ENCODE measurements around the gene MAMDC2. TPM values are rescaled to one million over a fixed set of nuclear protein-coding genes. Genes with fewer than 3 reads are reported as not detected.
A peak's percentile ranks its signal among the peaks of the same experiment; 100 is the strongest.

The MAMDC2 gene
- total RNA-seq, 1 experiment from 2014 or later, result 1.2 TPM

GRCh38 chr9:70055406-70056210 is 12.0 kb downstream of the MAMDC2 start:
- POLR2A ChIA-PET, result no interaction called here
- H3K4me3 ChIP-seq (replicated peaks in 1 of 2; ENCODE audit: low read depth in 1 of 2, low read length in 2 of 2), result no peak overlapping the region
- TF ChIP-seq ELF1 (IDR thresholded peaks at IDR 0.05; ENCODE audit: borderline replicate concordance, low read depth), result no peak
- TF ChIP-seq ZNF274 (IDR thresholded peaks at IDR 0.05; ENCODE audit: low read depth, low read length), result no peak
- no peak for TF ChIP-seq ZFX (IDR thresholded peaks at IDR 0.05)
- TF ChIP-seq RAD21 (IDR thresholded peaks at IDR 0.05; ENCODE audit: low read depth), result no peak
- no peak for TF ChIP-seq YY1 (IDR thresholded peaks at IDR 0.05; ENCODE audit: extremely low read depth, insufficient replicate concordance, low read depth, low read length)
- no peak for TF ChIP-seq MAX (IDR thresholded peaks at IDR 0.05)
- no peak for TF ChIP-seq TCF7L2 (IDR thresholded peaks at IDR 0.05; ENCODE audit: borderline replicate concordance, extremely low read depth, insufficient read depth, insufficient read length)
- no peak for TF ChIP-seq CEBPB (IDR thresholded peaks at IDR 0.05; ENCODE audit: low read depth)
- no peak for TF ChIP-seq SRF (IDR thresholded peaks at IDR 0.05; ENCODE audit: low read depth)
- no peak for TF ChIP-seq EZH2phosphoT487 (IDR thresholded peaks at IDR 0.05; ENCODE audit: borderline replicate concordance)
- TF ChIP-seq CTCF (IDR thresholded peaks at IDR 0.05 in 2 of 3, conservative IDR thresholded peaks at IDR 0.05 in 1 of 3; ENCODE audit: borderline replicate concordance in 1 of 3, insufficient read depth in 1 of 3, low read depth in 2 of 3, low read length in 2 of 3), result no peak
- TF ChIP-seq SP1 (IDR thresholded peaks at IDR 0.05; ENCODE audit: low read depth), result no peak
- no peak for TF ChIP-seq POLR2AphosphoS5 (IDR thresholded peaks at IDR 0.05; ENCODE audit: low read depth, low read length)
- no peak for TF ChIP-seq JUND (IDR thresholded peaks at IDR 0.05)
- TF ChIP-seq, protein P1, sequence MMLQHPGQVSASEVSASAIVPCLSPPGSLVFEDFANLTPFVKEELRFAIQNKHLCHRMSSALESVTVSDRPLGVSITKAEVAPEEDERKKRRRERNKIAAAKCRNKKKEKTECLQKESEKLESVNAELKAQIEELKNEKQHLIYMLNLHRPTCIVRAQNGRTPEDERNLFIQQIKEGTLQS (IDR thresholded peaks at IDR 0.05), result no peak
- TF ChIP-seq EZH2 (IDR thresholded peaks at IDR 0.05), result no peak
- no peak for TF ChIP-seq EGR1 (IDR thresholded peaks at IDR 0.05; ENCODE audit: low read depth)
- TF ChIP-seq, protein P2, sequence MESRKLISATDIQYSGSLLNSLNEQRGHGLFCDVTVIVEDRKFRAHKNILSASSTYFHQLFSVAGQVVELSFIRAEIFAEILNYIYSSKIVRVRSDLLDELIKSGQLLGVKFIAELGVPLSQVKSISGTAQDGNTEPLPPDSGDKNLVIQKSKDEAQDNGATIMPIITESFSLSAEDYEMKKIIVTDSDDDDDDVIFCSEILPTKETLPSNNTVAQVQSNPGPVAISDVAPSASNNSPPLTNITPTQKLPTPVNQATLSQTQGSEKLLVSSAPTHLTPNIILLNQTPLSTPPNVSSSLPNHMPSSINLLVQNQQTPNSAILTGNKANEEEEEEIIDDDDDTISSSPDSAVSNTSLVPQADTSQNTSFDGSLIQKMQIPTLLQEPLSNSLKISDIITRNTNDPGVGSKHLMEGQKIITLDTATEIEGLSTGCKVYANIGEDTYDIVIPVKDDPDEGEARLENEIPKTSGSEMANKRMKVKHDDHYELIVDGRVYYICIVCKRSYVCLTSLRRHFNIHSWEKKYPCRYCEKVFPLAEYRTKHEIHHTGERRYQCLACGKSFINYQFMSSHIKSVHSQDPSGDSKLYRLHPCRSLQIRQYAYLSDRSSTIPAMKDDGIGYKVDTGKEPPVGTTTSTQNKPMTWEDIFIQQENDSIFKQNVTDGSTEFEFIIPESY (IDR thresholded peaks at IDR 0.05; ENCODE audit: extremely low read depth, insufficient replicate concordance, low read length), result no peak
- intact Hi-C loops (cut with micrococcal nuclease), result no loop called here
- H4K20me1 ChIP-seq (ENCODE audit: insufficient read depth), result no peaks in the 10 kb centered on the region
- no peak overlapping the region for H3K4me2 ChIP-seq (ENCODE audit: low read length)
- RAD21 ChIA-PET (ENCODE audit: low non-redundant PET in 1 of 2, low total read pairs in 2 of 2, uncharacterized antibody in 2 of 2, unreplicated experiment in 2 of 2), result no interaction called here
- no peaks in the 10 kb centered on the region for H3K36me3 ChIP-seq (ENCODE audit: control insufficient read depth in 1 of 2, insufficient read depth in 2 of 2, low read length in 2 of 2)
- H3K79me2 ChIP-seq (ENCODE audit: insufficient read depth, low read length), result no peaks in the 10 kb centered on the region
- no peak overlapping the region for H3K9ac ChIP-seq (ENCODE audit: low read length)
- BruUV-seq (replicated peaks), result no TSS peak
- H3K27ac ChIP-seq (ENCODE audit: low read depth, low read length), result peak overlapping the region; percentile 46; the same call in 1 of the 2 replicates
- no peaks in the 10 kb centered on the region for H3K9me3 ChIP-seq (ENCODE audit: control insufficient read depth in 1 of 2, insufficient read depth in 1 of 2, low read depth in 1 of 2, low read length in 2 of 2)
- H3K9me2 ChIP-seq (ENCODE audit: insufficient read depth), result no peaks in the 10 kb centered on the region
- DNase-seq (ENCODE audit: low read depth, low spot score), result no peak
- H2AFZ ChIP-seq (ENCODE audit: low read depth, low read length, poor library complexity, severe bottlenecking), result no peak overlapping the region
- CTCF ChIA-PET, result no interaction called here
- no peak for ATAC-seq
- peaks cover 33 to 37% of the 10 kb centered on the region in 2 experiments for H3K4me1 ChIP-seq (ENCODE audit: control insufficient read depth in 1 of 2, insufficient read depth in 2 of 2, low read length in 2 of 2)
- H3K27me3 ChIP-seq (ENCODE audit: insufficient read depth, low read length), result no peaks in the 10 kb centered on the region

All from HCT116 (cell line).